DOHH2 (cell line): Measurements from ENCODE around the gene RMI2.

ENCODE experiments used
- H3F3A ChIP-seq: fragments of 200-600 bp; sonication (generic), shearing (Covaris generic); 2 replicates; pipeline ENCODE4 v1.6.0; 2016; ENCODE audit warnings: antibody characterized with exemption, mild to moderate bottlenecking; ENCODE audit not compliant: control insufficient read depth, insufficient read depth
- H3K27ac ChIP-seq: fragments of 200-600 bp; sonication (generic); 2 replicates; pipeline ENCODE4 v1.5.1; 2014; ENCODE audit warnings: low read depth, mild to moderate bottlenecking, low read length, moderate library complexity
- H3K27me3 ChIP-seq: fragments of 200-600 bp; sonication (generic); 2 replicates; pipeline ENCODE4 v1.6.1; 2014; ENCODE audit warnings: mild to moderate bottlenecking, low read length, mixed read lengths; ENCODE audit not compliant: control insufficient read depth
- H3K36me3 ChIP-seq: fragments of 200-600 bp; sonication (generic); 2 replicates; pipeline ENCODE4 v1.6.1; 2014; ENCODE audit warnings: mild to moderate bottlenecking, low read length, moderate library complexity, mixed read lengths; ENCODE audit not compliant: control insufficient read depth
- H3K4me1 ChIP-seq: fragments of 200-600 bp; sonication (generic); 2 replicates; pipeline ENCODE4 v1.6.1; 2014; ENCODE audit warnings: mild to moderate bottlenecking, low read length, mixed read lengths; ENCODE audit not compliant: control insufficient read depth
- H3K4me2 ChIP-seq: fragments of 200-600 bp; sonication (generic); 2 replicates; pipeline ENCODE4 v1.6.0; 2014; ENCODE audit warnings: mild to moderate bottlenecking, low read length, moderate library complexity
- H3K4me3 ChIP-seq: fragments of 200-600 bp; sonication (generic); 2 replicates; pipeline ENCODE4 v1.5.1; 2014; ENCODE audit warnings: mild to moderate bottlenecking, low read length, mixed read lengths
- H3K79me2 ChIP-seq: fragments of 200-600 bp; sonication (generic); 2 replicates; pipeline ENCODE4 v1.6.1; 2014; ENCODE audit warnings: mild to moderate bottlenecking, low read length, mixed read lengths; ENCODE audit not compliant: control insufficient read depth
- H3K9me2 ChIP-seq: fragments of 200-600 bp; sonication (generic); replicated peaks from 2 replicates; pipeline ENCODE4 v1.6.1; 2014; ENCODE audit warnings: mild to moderate bottlenecking, low read length, mixed read lengths; ENCODE audit not compliant: control insufficient read depth
- H3K9me3 ChIP-seq: fragments of 200-600 bp; sonication (generic); 2 replicates; pipeline ENCODE4 v1.6.1; 2014; ENCODE audit warnings: antibody characterized with exemption, low read length, mixed read lengths; ENCODE audit not compliant: control insufficient read depth, insufficient read depth
- H4K20me1 ChIP-seq: fragments of 200-600 bp; sonication (generic); 2 replicates; pipeline ENCODE4 v1.6.0; 2014; ENCODE audit warnings: low read depth, mild to moderate bottlenecking, antibody characterized with exemption, low read length, moderate library complexity; ENCODE audit not compliant: control insufficient read depth, insufficient read depth
- CTCF ChIP-seq: fragments of 200-600 bp; sonication (generic); IDR thresholded peaks from one replicate; pipeline ENCODE4 v1.5.1; 2014; ENCODE audit warnings: antibody characterized with exemption, mild to moderate bottlenecking, low read depth, low read length; ENCODE audit not compliant: poor library complexity, severe bottlenecking
- EZH2phosphoT487 ChIP-seq: fragments of 200-600 bp; sonication (generic); IDR thresholded peaks from 2 replicates; pipeline ENCODE4 v1.6.1; 2017; ENCODE audit warnings: borderline replicate concordance, mild to moderate bottlenecking, antibody characterized with exemption, low read length, moderate library complexity, mixed read lengths

The RMI2 gene

GRCh38 chr16:11299865-11300559 lies 45.2 kb upstream of the RMI2 start:
- H3K4me3 ChIP-seq, result peak overlapping the region; percentile 24; the same call in 1 of the 2 replicates
- H3K4me1 ChIP-seq, result peaks cover 91% of the 10 kb centered on the region
- no peaks in the 10 kb centered on the region for H3K9me2 ChIP-seq
- no peak for TF ChIP-seq CTCF
- no peak for TF ChIP-seq EZH2phosphoT487
- no peaks in the 10 kb centered on the region for H4K20me1 ChIP-seq
- H3K4me2 ChIP-seq, result peak overlapping the region; percentile 89
- H3K36me3 ChIP-seq, result peaks cover 5% of the 10 kb centered on the region; the same call in 1 of the 2 replicates
- H3K27me3 ChIP-seq, result no peaks in the 10 kb centered on the region
- peak overlapping the region; percentile 95 for H3K27ac ChIP-seq
- peaks cover 42% of the 10 kb centered on the region for H3F3A ChIP-seq
- no peaks in the 10 kb centered on the region for H3K79me2 ChIP-seq
- H3K9me3 ChIP-seq, result no peaks in the 10 kb centered on the region

GRCh38 chr16:11300560-11300892 lies 44.7 kb upstream of the RMI2 start:
- Histone ChIP-seq H3K79me2 (no peaks in the 10 kb centered on the region), H3F3A (peaks cover 42% of the 10 kb centered on the region), H4K20me1 (no peaks in the 10 kb centered on the region), H3K4me2 (peak overlapping the region; percentile 89; the same call in 1 of the 2 replicates), H3K4me3 (no peak overlapping the region), H3K27me3 (no peaks in the 10 kb centered on the region), H3K27ac (0 out of 2 replicates have a peak overlapping the region, but pooled peaks have one; percentile 95), H3K36me3 (peaks cover 5% of the 10 kb centered on the region; the same call in 1 of the 2 replicates), H3K4me1 (peaks cover 90% of the 10 kb centered on the region), H3K9me3 (no peaks in the 10 kb centered on the region), H3K9me2 (no peaks in the 10 kb centered on the region)
- TF ChIP-seq CTCF (no peak), EZH2phosphoT487 (no peak)

- Histone ChIP-seq H3K27ac (no peak overlapping the region), H3K79me2 (no peaks in the 10 kb centered on the region), H3K4me1 (peaks cover 90% of the 10 kb centered on the region), H3K9me3 (no peaks in the 10 kb centered on the region), H3K36me3 (0 out of 2 replicates have a peak, but pooled peaks cover 2% of the 10 kb centered on the region), H3K4me2 (no peak overlapping the region), H4K20me1 (no peaks in the 10 kb centered on the region), H3K9me2 (no peaks in the 10 kb centered on the region), H3K27me3 (no peaks in the 10 kb centered on the region), H3K4me3 (no peak overlapping the region), H3F3A (peaks cover 32% of the 10 kb centered on the region)
- no peak for TF ChIP-seq CTCF
- no peak for TF ChIP-seq EZH2phosphoT487
Measured at GRCh38 chr16:11301645-11302501, 43.4 kb upstream of the RMI2 start.
